WTC11 (cell line): ENCODE data around the gene KLHDC8A. TPM values are rescaled to one million over a fixed set of nuclear protein-coding genes. Genes with fewer than 3 reads are reported as not detected.

Source experiments
- ATAC-seq: fragments of 200-7000 bp; cut with Tn5 transposase; 2 replicates; pipeline ENCODE4 v1.10.0; 2021; ENCODE audit warnings: mild to moderate bottlenecking, moderate library complexity
- CTCF ChIA-PET: fragments of 300-600 bp; sonication (Branson Sonifier 250); formaldehyde crosslinking; loops from one replicate; lab custom pipeline; 2021; ENCODE audit warnings: antibody characterized with exemption; lab: Charles Lee
- POLR2A ChIA-PET: fragments of 350-600 bp; sonication (Branson Sonifier 250); formaldehyde crosslinking; loops from one replicate; lab custom pipeline; 2021; ENCODE audit warnings: antibody characterized with exemption; lab: Charles Lee
- DNase-seq: peaks from one replicate; pipeline ENCODE4 v3.0.0; 2021; ENCODE audit warnings: low spot score
- H3K27ac Mint-ChIP-seq: 2 replicates; pipeline ENCODE4 v1.8.0; 2021; ENCODE audit warnings: mixed read lengths
- H3K27me3 Mint-ChIP-seq: 2 replicates; pipeline ENCODE4 v1.8.0; 2021; ENCODE audit warnings: low read depth, mild to moderate bottlenecking, moderate library complexity, mixed read lengths
- H3K36me3 Mint-ChIP-seq: 2 replicates; pipeline ENCODE4 v1.8.0; 2021; ENCODE audit warnings: mixed read lengths
- H3K4me1 Mint-ChIP-seq: 2 replicates; pipeline ENCODE4 v1.8.0; 2022; ENCODE audit warnings: mixed read lengths
- H3K4me3 Mint-ChIP-seq: 2 replicates; pipeline ENCODE4 v1.8.0; 2021; ENCODE audit warnings: mild to moderate bottlenecking, moderate library complexity, mixed read lengths
- H3K9me3 Mint-ChIP-seq: 2 replicates; pipeline ENCODE4 v1.8.0; 2021; ENCODE audit warnings: mixed read lengths
- ATF3 ChIP-seq: sonication (generic); formaldehyde crosslinking; conservative IDR thresholded peaks from 2 replicates; pipeline ENCODE4 v1.8.1; 2022; ENCODE audit warnings: mild to moderate bottlenecking, missing genetic modification reagents
- E2F5 ChIP-seq: sonication (generic); formaldehyde crosslinking; IDR thresholded peaks from 2 replicates; pipeline ENCODE4 v1.8.1; 2022; ENCODE audit warnings: mild to moderate bottlenecking, moderate library complexity, missing genetic modification reagents
- EMX1 ChIP-seq: fragments of 250-450 bp; sonication (Bioruptor Pico); IDR thresholded peaks from 2 replicates; pipeline ENCODE4 v1.8.0; 2021; ENCODE audit warnings: mild to moderate bottlenecking
- ETV6 ChIP-seq: sonication (generic); formaldehyde crosslinking; IDR thresholded peaks from 2 replicates; pipeline ENCODE4 v1.8.1; 2022; ENCODE audit warnings: mild to moderate bottlenecking, missing genetic modification reagents
- FOXJ3 ChIP-seq: sonication (generic); formaldehyde crosslinking; IDR thresholded peaks from 2 replicates; pipeline ENCODE4 v1.9.0; 2021; ENCODE audit warnings: missing genetic modification reagents, mild to moderate bottlenecking, borderline replicate concordance
- MAX ChIP-seq: sonication (generic); formaldehyde crosslinking; IDR thresholded peaks from 2 replicates; pipeline ENCODE4 v1.8.0; 2022; ENCODE audit warnings: mild to moderate bottlenecking, missing genetic modification reagents
- SP1 ChIP-seq: sonication (generic); formaldehyde crosslinking; conservative IDR thresholded peaks from 2 replicates; pipeline ENCODE4 v1.8.1; 2022; ENCODE audit warnings: missing genetic modification reagents
- STAT6 ChIP-seq: sonication (generic); formaldehyde crosslinking; conservative IDR thresholded peaks from 2 replicates; pipeline ENCODE4 v1.8.1; 2023; ENCODE audit warnings: mild to moderate bottlenecking, low read depth, missing genetic modification reagents, moderate library complexity
- TEAD1 ChIP-seq: sonication (generic); formaldehyde crosslinking; IDR thresholded peaks from 2 replicates; pipeline ENCODE4 v1.8.0; 2022; ENCODE audit warnings: mild to moderate bottlenecking, missing genetic modification reagents
- ZBTB21 ChIP-seq: sonication (generic); formaldehyde crosslinking; IDR thresholded peaks from 2 replicates; pipeline ENCODE4 v1.8.1; 2023; ENCODE audit warnings: mild to moderate bottlenecking, missing genetic modification reagents, borderline replicate concordance
- ZNF219 ChIP-seq: sonication (generic); formaldehyde crosslinking; IDR thresholded peaks from 2 replicates; pipeline ENCODE4 v1.8.0; 2023; ENCODE audit warnings: missing genetic modification reagents, mild to moderate bottlenecking, borderline replicate concordance
- ZNF396 ChIP-seq: fragments of 250-450 bp; sonication (Bioruptor Pico); IDR thresholded peaks from 2 replicates; pipeline ENCODE4 v1.8.0; 2021; ENCODE audit warnings: mild to moderate bottlenecking, moderate library complexity, borderline replicate concordance
- ZNF425 ChIP-seq: fragments of 250-450 bp; sonication (Bioruptor Pico); conservative IDR thresholded peaks from 2 replicates; pipeline ENCODE4 v1.9.0; 2021; ENCODE audit warnings: mild to moderate bottlenecking
- ZNF532 ChIP-seq: fragments of 250-450 bp; sonication (Bioruptor Pico); IDR thresholded peaks from 2 replicates; pipeline ENCODE4 v1.9.0; 2021; ENCODE audit warnings: mild to moderate bottlenecking, borderline replicate concordance
- ZSCAN18 ChIP-seq: fragments of 250-450 bp; sonication (Bioruptor Pico); IDR thresholded peaks from 2 replicates; pipeline ENCODE4 v2.1.2; 2022; ENCODE audit warnings: mild to moderate bottlenecking, moderate library complexity
- total RNA-seq: library from RNA; stranded (reverse); gene quantifications from 3 replicates; pipeline ENCODE4 v1.2.3, GENCODE V29; 2021

KLHDC8A gene
- total RNA-seq, 1 experiment from 2014 or later = 1.7 TPM

- TF ChIP-seq E2F5 = no peak
Observed at GRCh38 chr1:205303247-205303888, 53.4 kb downstream of the KLHDC8A start (continued).

GRCh38 chr1:205301842-205302588, 54.7 kb downstream of the KLHDC8A start:
- Mint-ChIP-seq H3K4me3 (peak overlapping the region; percentile 38), H3K9me3 (no peaks in the 10 kb centered on the region)
- CTCF ChIA-PET = interaction anchor here (0.5 to 8.7 kb wide), 17 partner anchors 12 to 240 kb away, joined by 3 to 114 read pairs (median 8); partner anchors contain the start of genes NUAK2 and TMCC2
- ATAC-seq = no peak; the same call in 1 of the 2 replicates
- TF ChIP-seq STAT6 (no peak), ZBTB21 (CRISPR knock-in tag) (no peak), ZNF532 (0 out of 2 replicates have a peak, but pooled peaks have one; percentile 27)
- TF ChIP-seq, all 79 proteins: peak for 1
- no peak for DNase-seq
- peaks cover 35% of the 10 kb centered on the region for H3K36me3 Mint-ChIP-seq
- H3K4me1 Mint-ChIP-seq = peaks cover 55% of the 10 kb centered on the region
- POLR2A ChIA-PET = interaction anchor here (0.8 to 7.7 kb wide), 10 partner anchors 12 to 143 kb away, joined by 3 to 186 read pairs (median 12); partner anchors contain the start of gene NUAK2
- no peaks in the 10 kb centered on the region for H3K27me3 Mint-ChIP-seq
- peak overlapping the region; percentile 100 for H3K27ac Mint-ChIP-seq

- Mint-ChIP-seq H3K36me3 (peaks cover 28% of the 10 kb centered on the region), H3K27me3 (no peaks in the 10 kb centered on the region), H3K4me3 (peak overlapping the region; percentile 54), H3K9me3 (no peaks in the 10 kb centered on the region), H3K27ac (peak overlapping the region; percentile 100), H3K4me1 (peaks cover 61% of the 10 kb centered on the region)
- ATAC-seq (peak; percentile 83), DNase-seq (peak; percentile 98)
- ChIA-PET CTCF (interaction anchor here (0.5 to 8.7 kb wide), 20 partner anchors 12 to 240 kb away, joined by 3 to 114 read pairs (median 4); partner anchors contain the start of genes NUAK2 and TMCC2), POLR2A (interaction anchor here (0.6 to 7.7 kb wide), 19 partner anchors 11 to 239 kb away, joined by 3 to 186 read pairs (median 4); partner anchors contain the start of genes NUAK2 and RBBP5)
- TF ChIP-seq TEAD1 = peak; percentile 100
- TF ChIP-seq MAX (CRISPR knock-in tag) = peak; percentile 72
- TF ChIP-seq ZNF396 (CRISPR knock-in tag) = no peak
- peak; percentile 46; the same call in 1 of the 2 replicates for TF ChIP-seq FOXJ3
- TF ChIP-seq ZSCAN18 = no peak
- no peak for TF ChIP-seq ZNF425 (CRISPR knock-in tag)
- no peak for TF ChIP-seq ATF3
- peak; percentile 90 for TF ChIP-seq SP1 (CRISPR knock-in tag)
- peak; percentile 94 for TF ChIP-seq ETV6
- no peak for TF ChIP-seq ZNF219
- no peak for TF ChIP-seq EMX1 (CRISPR knock-in tag)
Observed at GRCh38 chr1:205301205-205301821, 55.4 kb downstream of the KLHDC8A start.
